Ishikawa (cell line): Measurements from ENCODE around the gene MCRS1.

Experiments
- CEBPB ChIP-seq: IDR thresholded peaks from 2 replicates; pipeline ENCODE4 v1.6.1; 2012
- CREB1 ChIP-seq: IDR thresholded peaks from 2 replicates; pipeline ENCODE4 v1.6.1; 2012; ENCODE audit warnings: low read depth
- EGR1 ChIP-seq: IDR thresholded peaks from 2 replicates; pipeline ENCODE4 v1.6.1; 2012
- EP300 ChIP-seq: IDR thresholded peaks from 2 replicates; pipeline ENCODE4 v1.6.1; 2012; ENCODE audit warnings: borderline replicate concordance
- FOXM1 ChIP-seq: IDR thresholded peaks from 2 replicates; pipeline ENCODE4 v1.6.1; 2012; ENCODE audit warnings: low read depth, borderline replicate concordance
- MAX ChIP-seq: IDR thresholded peaks from 2 replicates; pipeline ENCODE4 v1.6.1; 2012
- NFIC ChIP-seq: IDR thresholded peaks from 2 replicates; pipeline ENCODE4 v1.6.1; 2012
- RAD21 ChIP-seq: IDR thresholded peaks from 2 replicates; pipeline ENCODE4 v1.6.1; 2012; ENCODE audit warnings: low read depth
- REST ChIP-seq: IDR thresholded peaks from 2 replicates; pipeline ENCODE4 v1.6.1; 2012; ENCODE audit warnings: low read depth, mild to moderate bottlenecking
- TAF1 ChIP-seq: IDR thresholded peaks from 2 replicates; pipeline ENCODE4 v1.6.1; 2012; ENCODE audit warnings: low read depth, mild to moderate bottlenecking
- TCF12 ChIP-seq: IDR thresholded peaks from 2 replicates; pipeline ENCODE4 v1.6.1; 2012; ENCODE audit warnings: low read depth
- YY1 ChIP-seq: IDR thresholded peaks from 2 replicates; pipeline ENCODE4 v1.6.1; 2012; ENCODE audit warnings: low read depth
- ZBTB7A ChIP-seq: IDR thresholded peaks from 2 replicates; pipeline ENCODE4 v1.6.1; 2012; ENCODE audit warnings: low read depth
- TF ChIP-seq, protein P1 (sequence below): IDR thresholded peaks from 2 replicates; pipeline ENCODE4 v1.6.1; 2012

DNA sequence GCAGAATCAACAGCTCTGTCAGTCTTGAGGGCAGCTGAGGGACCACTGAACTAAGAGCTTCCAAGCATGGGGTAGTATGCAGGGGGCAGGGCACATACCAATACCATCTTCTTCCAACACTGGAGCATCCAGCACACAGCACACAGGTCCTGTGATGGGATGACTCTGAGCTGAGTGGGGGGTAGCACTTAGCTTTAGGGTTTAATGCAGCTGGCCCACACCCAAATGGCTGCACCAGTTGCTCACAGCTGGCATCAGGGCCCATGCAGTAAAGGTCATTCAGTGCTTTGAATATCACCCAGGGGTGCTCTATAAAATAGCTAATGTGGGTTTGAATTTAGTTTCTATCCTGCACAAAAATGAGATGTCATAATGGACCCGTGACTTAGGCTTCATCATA is 35.8 kb upstream of the MCRS1 start:
- TF ChIP-seq RAD21 (no peak), YY1 (no peak), CEBPB (no peak), EP300 (no peak), TCF12 (no peak), REST (no peak), CREB1 (no peak), MAX (no peak), NFIC (no peak), EGR1 (no peak), ZBTB7A (no peak), FOXM1 (no peak), TAF1 (no peak)
- TF ChIP-seq, protein P1, sequence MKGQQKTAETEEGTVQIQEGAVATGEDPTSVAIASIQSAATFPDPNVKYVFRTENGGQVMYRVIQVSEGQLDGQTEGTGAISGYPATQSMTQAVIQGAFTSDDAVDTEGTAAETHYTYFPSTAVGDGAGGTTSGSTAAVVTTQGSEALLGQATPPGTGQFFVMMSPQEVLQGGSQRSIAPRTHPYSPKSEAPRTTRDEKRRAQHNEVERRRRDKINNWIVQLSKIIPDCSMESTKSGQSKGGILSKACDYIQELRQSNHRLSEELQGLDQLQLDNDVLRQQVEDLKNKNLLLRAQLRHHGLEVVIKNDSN = no peak
